Stimulated activated memory B cell treated with anti-CD40 and anti-IgM and Interleukin-4, amounts not matched to agents 10 μg/mL and 1 μg/mL and 100 μg/mL, for 72 hours (primary cell): ENCODE measurements around the gene CCSER2.
"Not testable (repeated sequence)": the region's sequence is repeated elsewhere in the genome, so short reads cannot be mapped to it uniquely, and the experiment has no call there.

Experiments used
- ATAC-seq: fragments of 150-1000 bp; cut with Tn5 transposase; 2 replicates; pipeline ENCODE4 v1.10.0; 2021
- H3K27ac Mint-ChIP-seq: one replicate; pipeline ENCODE4 v1.8.0; 2022; ENCODE audit warnings: mild to moderate bottlenecking, mixed read lengths
- H3K27me3 Mint-ChIP-seq: one replicate; pipeline ENCODE4 v1.8.0; 2022; ENCODE audit warnings: mixed read lengths
- H3K36me3 Mint-ChIP-seq: one replicate; pipeline ENCODE4 v1.8.0; 2022; ENCODE audit warnings: mixed read lengths
- H3K4me1 Mint-ChIP-seq: one replicate; pipeline ENCODE4 v1.8.0; 2022; ENCODE audit warnings: mixed read lengths
- H3K4me3 Mint-ChIP-seq: one replicate; pipeline ENCODE4 v1.8.0; 2022; ENCODE audit warnings: mild to moderate bottlenecking, moderate library complexity, mixed read lengths
- H3K9me3 Mint-ChIP-seq: one replicate; pipeline ENCODE4 v1.8.0; 2022; ENCODE audit warnings: mixed read lengths

The CCSER2 gene

GRCh38 chr10:84334811-84335210, 6.4 kb downstream of the CCSER2 start:
- Mint-ChIP-seq H3K4me1 (peaks cover 41% of the 10 kb centered on the region), H3K9me3 (no peaks in the 10 kb centered on the region), H3K27me3 (no peaks in the 10 kb centered on the region), H3K27ac (no peak overlapping the region), H3K36me3 (peaks cover 5% of the 10 kb centered on the region), H3K4me3 (no peak overlapping the region)
- no peak for ATAC-seq

- no peak overlapping the region for H3K4me3 Mint-ChIP-seq
- H3K27me3 Mint-ChIP-seq, result no peaks in the 10 kb centered on the region
- peaks cover 37% of the 10 kb centered on the region for H3K4me1 Mint-ChIP-seq
These were observed 7.1 kb downstream of the CCSER2 start for GRCh38 chr10:84335516-84335915.

DNA sequence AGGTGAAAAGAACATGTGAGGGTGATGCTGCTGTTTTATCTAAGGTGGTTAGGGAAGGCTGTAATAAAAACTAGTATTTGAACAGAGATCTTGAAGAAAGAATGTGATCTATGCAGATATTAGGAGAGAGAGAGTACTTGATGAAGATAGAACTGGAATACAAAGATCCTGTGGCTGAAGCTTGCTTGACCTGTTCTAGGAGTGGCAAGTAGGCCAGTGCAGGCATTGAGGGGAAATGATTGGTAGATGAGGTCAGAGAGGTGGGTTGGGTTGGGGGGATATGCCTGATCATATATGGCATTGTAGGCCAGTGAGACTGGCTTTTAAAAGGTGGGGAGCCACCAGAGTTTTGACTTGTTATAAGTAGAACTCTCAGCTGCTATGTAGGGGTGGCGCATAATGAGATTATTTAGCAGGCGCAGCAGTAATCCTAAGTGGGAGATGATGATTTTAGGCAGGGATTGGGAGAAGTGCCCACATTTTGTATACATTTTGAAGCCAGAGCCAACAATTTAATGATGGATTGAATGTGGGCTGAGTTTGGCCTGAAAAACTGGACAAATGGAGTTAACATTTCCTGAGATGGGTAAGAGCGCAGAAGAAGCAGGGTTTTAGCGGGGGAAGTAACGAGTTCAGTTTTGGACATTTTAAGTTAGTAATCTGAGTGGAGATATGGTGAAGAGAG, 8.2 kb downstream of the CCSER2 start:
- H3K4me3 Mint-ChIP-seq, result no peak overlapping the region
- peaks cover 11% of the 10 kb centered on the region for H3K36me3 Mint-ChIP-seq
- peaks cover 33% of the 10 kb centered on the region for H3K4me1 Mint-ChIP-seq
- ATAC-seq, result no peak
- H3K27me3 Mint-ChIP-seq, result no peaks in the 10 kb centered on the region
- H3K27ac Mint-ChIP-seq, result no peak overlapping the region
- no peaks in the 10 kb centered on the region for H3K9me3 Mint-ChIP-seq

More at GRCh38 chr10:84335516-84335915, 7.1 kb downstream of the CCSER2 start:
- ATAC-seq, result no peak
- Mint-ChIP-seq H3K36me3 (peaks cover 10% of the 10 kb centered on the region), H3K9me3 (no peaks in the 10 kb centered on the region), H3K27ac (no peak overlapping the region)

DNA sequence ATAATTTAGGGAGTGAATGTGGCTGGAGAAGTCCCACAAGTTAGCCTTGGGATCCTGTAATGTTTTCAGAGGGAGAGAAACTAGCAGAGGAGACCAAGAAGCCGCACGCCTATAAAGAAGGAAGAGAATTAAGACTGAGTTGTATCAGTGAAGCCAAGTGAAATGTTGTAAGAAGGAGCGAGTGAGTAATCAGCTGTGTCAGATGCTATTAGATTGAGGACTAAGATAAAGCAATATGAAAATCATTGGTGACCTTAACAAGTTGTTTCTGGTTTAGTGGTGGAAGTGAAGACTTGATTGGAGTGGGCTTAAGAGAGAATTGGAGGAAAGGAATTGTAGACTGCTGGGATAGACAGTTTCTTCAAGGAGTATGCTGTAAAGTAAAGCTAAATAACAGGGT, 8.8 kb downstream of the CCSER2 start:
- Mint-ChIP-seq H3K27me3 (no peaks in the 10 kb centered on the region), H3K4me3 (no peak overlapping the region), H3K27ac (no peak overlapping the region), H3K9me3 (no peaks in the 10 kb centered on the region), H3K36me3 (peaks cover 16% of the 10 kb centered on the region), H3K4me1 (peaks cover 38% of the 10 kb centered on the region)
- ATAC-seq, result no peak

DNA sequence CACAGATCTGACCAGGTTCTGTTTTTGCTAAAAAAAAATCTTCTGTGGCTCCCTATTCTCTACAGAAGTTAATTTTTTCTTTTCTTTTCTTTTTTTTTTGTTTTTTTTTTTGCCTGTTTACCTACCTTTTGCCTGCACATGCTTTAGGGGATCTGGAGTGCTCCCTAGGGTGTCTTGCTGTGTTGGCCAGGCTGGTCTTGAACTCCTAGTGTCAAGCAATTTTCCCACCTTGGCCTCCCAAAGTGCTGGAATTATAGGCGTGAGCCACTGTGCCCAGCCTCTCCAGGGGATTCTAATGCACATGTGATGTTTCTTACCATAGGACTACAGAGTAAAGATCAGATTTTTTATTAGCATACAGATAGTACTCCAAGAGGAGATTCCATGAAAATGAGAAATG, 10.6 kb downstream of the CCSER2 start:
- Mint-ChIP-seq H3K27me3 (no peaks in the 10 kb centered on the region), H3K36me3 (peaks cover 24% of the 10 kb centered on the region), H3K4me3 (no peak overlapping the region), H3K9me3 (no peaks in the 10 kb centered on the region), H3K4me1 (peaks cover 46% of the 10 kb centered on the region), H3K27ac (no peak overlapping the region)
- no peak for ATAC-seq

GRCh38 chr10:84340187-84340586, 11.8 kb downstream of the CCSER2 start:
- Mint-ChIP-seq H3K4me1 (peaks cover 46% of the 10 kb centered on the region), H3K36me3 (peaks cover 35% of the 10 kb centered on the region), H3K9me3 (no peaks in the 10 kb centered on the region), H3K27ac (no peak overlapping the region), H3K27me3 (no peaks in the 10 kb centered on the region), H3K4me3 (no peak overlapping the region)
- ATAC-seq, result no peak

GRCh38 chr10:84340632-84341537, 12.5 kb downstream of the CCSER2 start:
- peaks cover 45% of the 10 kb centered on the region for H3K4me1 Mint-ChIP-seq
- peaks cover 35% of the 10 kb centered on the region for H3K36me3 Mint-ChIP-seq
- no peak overlapping the region for H3K4me3 Mint-ChIP-seq
- no peaks in the 10 kb centered on the region for H3K9me3 Mint-ChIP-seq
- no peak overlapping the region for H3K27ac Mint-ChIP-seq
- H3K27me3 Mint-ChIP-seq, result no peaks in the 10 kb centered on the region
- no peak for ATAC-seq

DNA sequence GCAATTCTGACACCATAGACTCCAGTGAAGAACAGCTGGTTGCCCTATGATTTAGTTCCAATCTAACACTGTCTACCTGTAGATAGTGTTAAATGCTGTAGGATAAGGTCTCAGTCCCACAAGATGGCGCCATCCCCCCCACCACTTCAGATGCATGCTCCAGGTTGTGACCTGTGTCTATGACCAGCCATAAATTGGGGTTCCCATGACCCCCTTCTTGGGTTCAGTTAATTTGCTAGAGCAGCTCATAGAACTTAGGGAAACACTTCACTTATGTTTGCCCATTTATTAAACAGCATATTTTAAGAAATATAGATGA, 13.1 kb downstream of the CCSER2 start:
- no peak overlapping the region for H3K27ac Mint-ChIP-seq
- H3K4me3 Mint-ChIP-seq, result no peak overlapping the region
- H3K4me1 Mint-ChIP-seq, result peaks cover 45% of the 10 kb centered on the region
- no peaks in the 10 kb centered on the region for H3K27me3 Mint-ChIP-seq
- no peaks in the 10 kb centered on the region for H3K9me3 Mint-ChIP-seq
- peaks cover 35% of the 10 kb centered on the region for H3K36me3 Mint-ChIP-seq
- no peak for ATAC-seq

- Mint-ChIP-seq H3K4me1 (peaks cover 45% of the 10 kb centered on the region), H3K27me3 (no peaks in the 10 kb centered on the region), H3K36me3 (peaks cover 35% of the 10 kb centered on the region), H3K4me3 (no peak overlapping the region), H3K27ac (peak overlapping the region; percentile 42), H3K9me3 (no peaks in the 10 kb centered on the region)
- ATAC-seq, result no peak
These were observed 13.6 kb downstream of the CCSER2 start for GRCh38 chr10:84341983-84342382.

GRCh38 chr10:84342584-84342983, 14.2 kb downstream of the CCSER2 start:
- H3K36me3 Mint-ChIP-seq, result peaks cover 35% of the 10 kb centered on the region
- no peaks in the 10 kb centered on the region for H3K9me3 Mint-ChIP-seq
- no peaks in the 10 kb centered on the region for H3K27me3 Mint-ChIP-seq
- ATAC-seq, result no peak
- H3K27ac Mint-ChIP-seq, result peak overlapping the region; percentile 42
- peak overlapping the region; percentile 2 for H3K4me3 Mint-ChIP-seq
- H3K4me1 Mint-ChIP-seq, result peaks cover 45% of the 10 kb centered on the region

DNA sequence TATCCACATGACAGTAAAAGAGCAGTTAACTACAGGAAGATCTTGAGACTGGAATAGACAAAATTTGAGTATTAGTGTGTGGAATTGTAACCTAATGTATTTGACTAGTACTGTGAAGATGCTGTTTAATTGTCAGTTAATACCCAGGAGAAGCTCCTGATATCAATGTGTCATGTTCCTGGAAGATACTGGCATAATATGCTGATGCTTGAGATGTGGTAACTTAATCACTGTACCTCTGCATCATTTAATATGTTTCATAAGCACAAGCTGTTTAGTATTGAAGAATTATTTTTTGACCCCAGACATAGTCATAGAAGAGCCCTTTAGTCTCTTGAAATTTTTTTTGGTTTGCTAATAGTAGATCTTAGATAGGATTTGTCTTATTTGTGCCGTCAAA, 15.4 kb downstream of the CCSER2 start:
- H3K27me3 Mint-ChIP-seq, result no peaks in the 10 kb centered on the region
- no peaks in the 10 kb centered on the region for H3K9me3 Mint-ChIP-seq
- no peak overlapping the region for H3K4me3 Mint-ChIP-seq
- peaks cover 51% of the 10 kb centered on the region for H3K4me1 Mint-ChIP-seq
- peaks cover 43% of the 10 kb centered on the region for H3K36me3 Mint-ChIP-seq
- no peak overlapping the region for H3K27ac Mint-ChIP-seq
- no peak for ATAC-seq

- Mint-ChIP-seq H3K9me3 (no peaks in the 10 kb centered on the region), H3K36me3 (peaks cover 43% of the 10 kb centered on the region), H3K4me3 (no peak overlapping the region), H3K27me3 (no peaks in the 10 kb centered on the region), H3K4me1 (peaks cover 56% of the 10 kb centered on the region), H3K27ac (no peak overlapping the region)
- ATAC-seq, result no peak
These were observed 16.1 kb downstream of the CCSER2 start for GRCh38 chr10:84344526-84344925.

- H3K4me3 Mint-ChIP-seq, ATAC-seq, H3K9me3 Mint-ChIP-seq, H3K27ac Mint-ChIP-seq, H3K27me3 Mint-ChIP-seq: not testable (repeated sequence)
- Mint-ChIP-seq H3K4me1 (peaks cover 43% of the 10 kb centered on the region), H3K36me3 (peaks cover 24% of the 10 kb centered on the region)
These were observed 19.2 kb downstream of the CCSER2 start for GRCh38 chr10:84347575-84348002.

DNA sequence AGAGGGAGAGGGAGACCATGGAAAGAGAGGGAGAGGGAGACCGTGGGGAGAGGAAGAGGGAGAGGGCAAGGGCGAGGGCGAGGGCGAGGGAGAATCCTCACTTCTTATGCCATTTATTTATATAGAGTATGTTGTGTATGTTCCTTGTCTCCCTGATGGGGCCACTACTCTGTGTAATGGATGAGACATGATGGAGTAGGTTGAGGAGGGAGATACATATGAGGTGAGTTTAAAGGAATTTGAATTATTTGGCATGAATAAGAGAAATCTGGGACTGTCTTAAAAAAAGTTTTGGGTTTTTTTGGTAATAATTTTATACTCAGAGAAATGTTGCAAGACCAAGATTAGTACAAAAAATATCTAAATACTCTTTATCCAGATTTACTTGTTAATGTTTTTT, 20.1 kb downstream of the CCSER2 start:
- no peaks in the 10 kb centered on the region for H3K27me3 Mint-ChIP-seq
- H3K36me3 Mint-ChIP-seq, result peaks cover 19% of the 10 kb centered on the region
- no peak overlapping the region for H3K27ac Mint-ChIP-seq
- ATAC-seq, result no peak
- peaks cover 43% of the 10 kb centered on the region for H3K4me1 Mint-ChIP-seq
- H3K9me3 Mint-ChIP-seq, result no peaks in the 10 kb centered on the region
- H3K4me3 Mint-ChIP-seq, result no peak overlapping the region

DNA sequence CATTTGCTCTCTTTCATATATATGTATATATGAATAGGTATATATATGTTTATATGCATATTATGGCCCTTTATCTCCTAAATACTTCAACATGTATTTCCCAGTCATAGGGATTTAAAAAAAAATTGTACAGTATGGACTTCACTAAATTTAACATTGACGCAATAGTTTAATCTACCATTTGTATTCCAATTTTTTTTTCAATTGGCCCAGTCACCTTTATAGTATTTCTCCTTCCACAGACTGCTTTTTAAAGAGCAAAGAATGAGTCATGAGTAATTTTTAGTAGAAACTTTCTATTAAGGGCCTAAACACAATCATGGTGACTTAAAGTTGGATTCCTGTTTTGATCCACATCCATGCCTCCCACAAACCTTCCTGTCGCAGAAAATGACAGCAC, 20.5 kb downstream of the CCSER2 start:
- Mint-ChIP-seq H3K27me3 (no peaks in the 10 kb centered on the region), H3K9me3 (no peaks in the 10 kb centered on the region), H3K4me3 (no peak overlapping the region), H3K4me1 (peaks cover 42% of the 10 kb centered on the region), H3K27ac (no peak overlapping the region), H3K36me3 (peaks cover 19% of the 10 kb centered on the region)
- ATAC-seq, result no peak
